ENCODE results near the gene KLHL17. TPM values are rescaled to one million over a fixed set of nuclear protein-coding genes. Genes with fewer than 3 reads are reported as not detected.

The KLHL17 gene
- polyA plus RNA-seq, 6 donors from 2014 or later, result 0.70 to 1.8 (median 1.4) TPM; not detected in 1

DNA sequence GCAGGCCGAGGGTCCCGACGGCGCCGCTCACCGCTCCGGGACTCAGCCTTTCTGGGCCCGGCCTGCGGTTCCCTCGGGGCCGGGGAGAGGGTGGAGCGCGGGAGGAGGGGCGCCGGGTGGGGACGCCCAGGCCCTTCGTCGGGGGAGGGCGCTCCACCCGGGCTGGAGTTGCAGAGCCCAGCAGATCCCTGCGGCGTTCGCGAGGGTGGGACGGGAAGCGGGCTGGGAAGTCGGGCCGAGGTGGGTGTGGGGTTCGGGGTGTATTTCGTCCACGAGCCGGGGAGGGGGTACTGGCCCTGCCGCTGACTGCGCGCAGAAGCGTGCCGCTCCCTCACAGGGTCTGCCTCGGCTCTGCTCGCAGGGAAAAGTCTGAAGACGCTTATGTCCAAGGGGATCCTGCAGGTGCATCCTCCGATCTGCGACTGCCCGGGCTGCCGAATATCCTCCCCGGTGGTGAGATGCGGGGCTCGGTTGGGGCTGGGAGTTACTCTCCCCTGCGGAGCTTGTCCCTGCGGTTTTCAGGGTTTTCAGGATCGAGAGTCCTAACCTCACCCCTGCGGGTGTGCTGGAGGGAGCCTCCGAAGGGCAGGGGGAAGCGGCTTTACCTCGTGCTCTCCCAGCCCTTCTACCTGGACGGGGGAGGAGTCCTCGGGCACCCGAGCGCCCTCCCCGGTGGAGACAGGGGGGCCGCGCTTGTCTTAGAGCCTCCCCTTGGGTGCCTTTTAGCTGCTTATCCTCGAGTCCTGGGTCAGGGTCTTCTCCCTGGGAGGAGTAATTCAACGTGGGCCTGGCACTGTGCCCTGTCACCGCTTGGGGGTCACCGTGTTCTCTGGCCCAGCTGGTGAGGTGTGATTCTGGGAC, 34.6 kb upstream of the KLHL17 start:
- H3K4me3 Mint-ChIP-seq, result peak overlapping the region; percentile 40 to 81 (median 66)
- H3K9me3 Mint-ChIP-seq, result peaks cover 0 to 2% (median 0%) of the 10 kb centered on the region in 7 donors
- H3K36me3 Mint-ChIP-seq, result no peaks in the 10 kb centered on the region
- ATAC-seq (ENCODE audit: low read depth in 2 of 2), result peak in 1 of 2 donors; percentile 11
- no peak overlapping the region for H3K27ac Mint-ChIP-seq
- DNase-seq, result no peak
- H3K4me1 Mint-ChIP-seq, result peaks cover 11 to 22% (median 20%) of the 10 kb centered on the region in 3 donors
- H3K27me3 Mint-ChIP-seq, result peaks cover 22 to 69% (median 54%) of the 10 kb centered on the region in 3 donors

DNA sequence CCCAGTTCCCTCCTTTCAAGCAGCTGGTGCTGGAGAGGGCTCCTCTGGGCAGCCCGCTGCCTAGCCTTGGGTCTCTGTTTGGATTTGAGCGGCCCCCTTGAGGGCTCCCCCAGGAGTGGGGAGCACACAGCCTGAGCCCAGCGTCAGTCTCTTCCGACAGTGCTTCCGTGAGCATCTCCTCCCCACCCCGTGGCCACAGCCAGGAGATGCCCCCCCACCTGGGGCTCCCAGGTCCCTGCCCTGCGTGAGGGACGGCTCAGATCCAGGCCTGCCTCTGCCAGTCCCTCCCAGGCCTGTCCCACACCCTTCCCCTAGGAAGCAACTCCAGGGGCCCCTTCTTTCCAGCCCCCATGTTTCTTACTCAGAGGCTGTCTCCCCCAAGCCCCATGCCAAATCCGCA, 33.1 kb upstream of the KLHL17 start:
- peaks cover 5 to 22% (median 20%) of the 10 kb centered on the region in 3 donors for H3K4me1 Mint-ChIP-seq
- peaks cover 15 to 64% (median 51%) of the 10 kb centered on the region in 3 donors for H3K27me3 Mint-ChIP-seq
- DNase-seq (no peak), ATAC-seq (ENCODE audit: low read depth in 2 of 2) (no peak)
- no peaks in the 10 kb centered on the region for H3K9me3 Mint-ChIP-seq
- peak overlapping the region in 2 of 8 donors; percentile 2 to 23 for H3K4me3 Mint-ChIP-seq
- no peaks in the 10 kb centered on the region for H3K36me3 Mint-ChIP-seq
- H3K27ac Mint-ChIP-seq, result no peak overlapping the region

DNA sequence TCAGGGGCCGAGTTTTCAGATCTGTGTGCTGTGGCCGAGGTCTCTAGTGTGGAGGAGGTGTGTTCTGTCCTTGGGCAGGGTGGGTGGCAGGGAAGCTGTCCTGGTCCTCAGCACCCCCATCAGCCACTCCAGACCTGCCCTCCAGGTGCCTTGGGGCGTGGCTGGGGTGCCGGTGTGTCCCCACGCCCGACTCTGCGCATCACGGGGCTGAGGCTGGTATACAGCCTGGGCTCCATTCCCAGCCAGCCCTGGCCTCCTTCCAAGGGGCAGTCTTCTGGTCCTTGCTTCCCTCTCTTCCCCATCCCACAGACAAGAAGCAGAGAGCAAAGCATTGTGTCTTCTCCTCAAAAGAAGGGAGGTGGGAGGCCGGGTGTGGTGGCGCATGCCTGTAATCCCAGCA, 32.6 kb upstream of the KLHL17 start:
- peaks cover 15 to 64% (median 56%) of the 10 kb centered on the region in 3 donors for H3K27me3 Mint-ChIP-seq
- H3K4me3 Mint-ChIP-seq, result peak overlapping the region in 3 of 8 donors; percentile 2 to 63 (median 23)

DNA sequence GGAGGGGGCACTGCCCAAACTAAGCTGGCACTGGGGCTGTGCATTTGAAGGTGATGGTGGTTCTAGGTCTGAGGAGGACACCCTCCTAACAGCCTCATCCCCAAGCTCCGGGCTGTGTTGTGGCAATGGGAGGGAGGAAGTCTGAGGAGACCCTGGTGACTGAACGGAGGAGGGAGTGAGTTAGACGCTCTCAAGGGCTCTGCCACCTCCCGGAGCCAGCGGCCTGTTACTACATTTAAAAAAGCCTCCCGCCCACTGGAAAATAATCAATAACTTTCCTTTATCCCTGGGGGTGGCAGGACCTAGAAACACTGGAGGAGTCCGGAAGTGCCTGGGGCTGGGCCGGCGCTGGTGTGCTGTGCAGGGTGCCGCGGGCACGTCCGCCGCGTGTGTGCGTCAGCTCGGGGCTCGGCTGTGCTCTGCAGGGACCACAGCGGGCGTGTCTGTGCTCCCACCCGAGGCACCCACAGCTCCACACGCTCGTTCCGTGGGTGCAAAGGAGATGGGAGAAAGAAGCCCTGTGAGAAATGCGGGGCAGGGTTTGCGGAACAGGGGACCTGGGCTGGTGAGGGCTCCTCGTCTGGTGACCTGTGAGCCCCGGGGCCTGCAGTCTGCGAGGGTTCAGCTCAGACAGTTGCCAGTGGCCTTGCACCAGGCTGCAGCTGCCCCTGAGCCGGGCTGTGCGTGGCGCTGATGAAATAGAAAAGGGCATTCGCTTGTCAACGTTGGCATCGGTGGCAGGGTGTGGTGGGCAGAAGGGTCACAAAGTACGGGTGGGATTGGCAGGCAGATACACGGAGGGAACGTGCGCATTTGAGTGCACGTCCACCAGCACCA, 31.3 kb upstream of the KLHL17 start:
- no peak for ATAC-seq (ENCODE audit: low read depth in 2 of 2)
- Mint-ChIP-seq H3K4me1 (peaks cover 0 to 14% (median 13%) of the 10 kb centered on the region in 3 donors), H3K4me3 (no peak overlapping the region), H3K27me3 (peaks cover 10 to 67% (median 58%) of the 10 kb centered on the region in 3 donors), H3K36me3 (no peaks in the 10 kb centered on the region), H3K27ac (no peak overlapping the region), H3K9me3 (no peaks in the 10 kb centered on the region)
- DNase-seq, result no peak

More for the DNA sequence above, 32.6 kb upstream of the KLHL17 start:
- no peak for DNase-seq
- no peaks in the 10 kb centered on the region for H3K36me3 Mint-ChIP-seq
- H3K27ac Mint-ChIP-seq, result no peak overlapping the region
- H3K9me3 Mint-ChIP-seq, result no peaks in the 10 kb centered on the region
- peaks cover 5 to 20% (median 19%) of the 10 kb centered on the region in 3 donors for H3K4me1 Mint-ChIP-seq
- no peak for ATAC-seq (ENCODE audit: low read depth in 2 of 2)

DNA sequence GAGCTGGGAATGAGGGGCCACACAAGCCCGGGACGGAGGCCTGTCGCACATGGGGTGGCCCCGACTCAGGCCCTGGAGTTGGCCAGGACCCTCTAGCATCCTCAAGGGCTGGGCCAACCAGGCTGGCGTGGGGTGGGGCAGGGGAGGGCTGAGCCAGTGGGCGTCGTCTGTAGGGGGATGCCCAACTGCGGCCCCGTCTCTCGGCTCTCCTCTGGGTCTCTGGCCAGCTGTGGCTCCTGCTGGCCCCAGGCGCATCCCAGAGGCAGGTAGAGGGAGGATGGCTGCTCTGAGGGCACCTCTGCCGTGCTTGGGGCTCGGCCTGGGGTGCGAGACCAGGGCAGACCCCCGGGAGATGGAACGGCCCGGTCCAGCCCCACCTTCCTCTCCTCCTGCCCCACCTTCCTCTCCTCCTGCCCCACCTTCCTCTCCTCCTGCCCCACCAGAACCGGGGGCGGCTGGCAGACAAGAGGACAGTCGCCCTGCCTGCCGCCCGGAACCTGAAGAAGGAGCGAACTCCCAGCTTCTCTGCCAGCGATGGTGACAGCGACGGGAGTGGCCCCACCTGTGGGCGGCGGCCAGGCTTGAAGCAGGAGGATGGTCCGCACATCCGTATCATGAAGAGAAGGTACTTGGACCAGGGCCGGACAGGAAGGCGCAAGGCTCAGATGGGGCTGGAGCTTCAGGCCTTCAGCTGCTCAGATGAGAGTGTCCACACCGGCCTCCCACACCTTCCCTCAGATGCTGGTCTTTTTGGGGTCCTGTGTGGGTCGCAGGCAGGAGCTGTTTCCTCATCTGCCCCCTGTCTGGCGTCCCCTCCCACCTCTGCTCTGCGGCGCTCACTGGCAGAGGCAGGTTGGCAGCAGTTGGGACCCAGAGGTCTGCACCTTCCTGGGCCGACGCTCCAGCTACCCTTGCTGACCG, 30.4 kb upstream of the KLHL17 start:
- Mint-ChIP-seq H3K4me3 (no peak overlapping the region), H3K36me3 (no peaks in the 10 kb centered on the region), H3K9me3 (no peaks in the 10 kb centered on the region), H3K27me3 (peaks cover 10 to 71% (median 63%) of the 10 kb centered on the region in 3 donors), H3K27ac (no peak overlapping the region), H3K4me1 (peaks cover 0 to 15% (median 14%) of the 10 kb centered on the region in 3 donors)
- DNase-seq (no peak), ATAC-seq (ENCODE audit: low read depth in 2 of 2) (no peak)

DNA sequence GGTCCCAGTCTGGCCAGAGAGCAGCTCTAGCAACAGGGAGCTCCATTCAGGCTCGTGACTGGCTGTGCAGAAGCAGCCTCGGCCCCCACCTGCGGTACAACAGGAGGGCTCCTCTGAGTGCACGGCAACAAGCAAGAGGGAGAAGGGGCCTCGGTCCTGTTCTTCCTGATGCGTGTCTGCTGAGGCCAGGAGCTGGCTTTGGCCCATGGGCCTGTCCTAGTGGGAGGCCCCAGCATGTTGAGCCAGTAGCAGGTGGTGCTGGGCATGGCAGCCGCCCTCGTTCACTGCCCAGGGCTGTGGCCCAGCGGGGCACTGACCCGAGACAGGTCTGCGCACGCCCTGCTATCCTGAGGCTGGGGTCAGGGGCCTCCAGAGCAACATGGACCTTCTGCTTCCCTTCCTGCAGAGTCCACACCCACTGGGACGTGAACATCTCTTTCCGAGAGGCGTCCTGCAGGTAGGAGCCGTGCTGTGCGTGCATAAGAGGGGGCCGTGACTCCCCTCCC, 29.7 kb upstream of the KLHL17 start:
- DNase-seq, result no peak
- Mint-ChIP-seq H3K36me3 (no peaks in the 10 kb centered on the region), H3K4me3 (no peak overlapping the region), H3K9me3 (no peaks in the 10 kb centered on the region), H3K27ac (no peak overlapping the region), H3K27me3 (peaks cover 10 to 76% (median 70%) of the 10 kb centered on the region in 3 donors), H3K4me1 (peaks cover 0 to 15% (median 14%) of the 10 kb centered on the region in 3 donors)
- no peak for ATAC-seq (ENCODE audit: low read depth in 2 of 2)

DNA sequence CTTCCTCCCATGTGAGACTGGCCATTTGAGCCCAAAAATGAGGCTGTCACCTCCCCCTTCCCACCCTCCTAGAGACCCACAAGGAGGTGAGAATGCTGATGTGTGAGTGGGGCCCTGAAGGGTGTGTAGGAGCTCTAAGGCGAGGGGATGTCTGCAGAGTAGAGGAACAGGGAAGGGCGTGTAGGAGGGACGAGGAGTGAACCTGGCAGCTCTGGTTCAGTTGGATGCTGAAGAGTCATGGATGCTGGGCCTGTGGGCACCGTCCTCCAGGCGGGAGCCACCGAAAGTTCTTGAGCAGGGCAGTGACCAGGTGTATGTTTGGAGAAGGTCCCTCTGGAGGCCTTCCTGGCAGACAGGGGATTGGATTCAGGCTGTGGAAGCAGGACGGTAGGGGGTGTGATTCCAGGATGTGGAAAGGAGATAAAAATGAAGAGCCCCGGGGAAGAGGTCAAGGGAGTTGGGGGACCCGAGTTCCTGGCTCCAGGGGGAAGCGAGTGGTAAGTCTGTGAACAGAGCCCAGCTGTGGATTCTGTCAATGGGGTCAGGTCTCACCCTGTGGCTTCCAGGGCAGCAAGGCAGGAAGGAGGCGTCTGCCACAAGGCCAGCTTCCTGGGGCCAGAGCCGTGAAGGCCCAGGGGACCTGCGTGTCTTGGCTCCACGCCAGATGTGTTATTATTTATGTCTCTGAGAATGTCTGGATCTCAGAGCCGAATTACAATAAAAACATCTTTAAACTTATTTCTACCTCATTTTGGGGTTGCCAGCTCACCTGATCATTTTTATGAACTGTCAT, 28.8 kb upstream of the KLHL17 start:
- peaks cover 0 to 8% (median 6%) of the 10 kb centered on the region in 3 donors for H3K4me1 Mint-ChIP-seq
- H3K4me3 Mint-ChIP-seq, result peak overlapping the region in 1 of 8 donors; percentile 35
- DNase-seq (no peak), ATAC-seq (ENCODE audit: low read depth in 2 of 2) (no peak)
- no peaks in the 10 kb centered on the region for H3K9me3 Mint-ChIP-seq
- H3K27me3 Mint-ChIP-seq, result peaks cover 3 to 68% (median 68%) of the 10 kb centered on the region in 3 donors
- no peak overlapping the region for H3K27ac Mint-ChIP-seq
- H3K36me3 Mint-ChIP-seq, result no peaks in the 10 kb centered on the region

DNA sequence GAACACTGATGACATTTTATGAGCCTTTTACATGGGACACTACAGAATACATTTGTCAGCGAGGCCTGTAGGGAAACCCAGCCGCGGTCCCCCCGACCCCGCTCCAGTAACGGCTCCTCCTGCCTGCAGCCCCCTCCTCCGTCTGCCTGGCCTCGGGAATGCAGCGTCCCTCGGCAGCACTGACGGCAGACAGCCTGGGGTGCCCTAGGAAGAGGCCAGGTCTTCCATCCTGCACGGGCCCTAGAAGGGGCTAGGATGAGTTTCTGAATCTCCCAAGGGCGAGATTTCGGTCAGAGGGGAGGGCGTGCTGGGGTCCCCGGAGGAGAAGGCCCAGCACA, 28.2 kb upstream of the KLHL17 start:
- no peak for ATAC-seq (ENCODE audit: low read depth in 2 of 2)
- Mint-ChIP-seq H3K27me3 (peaks cover 0 to 68% (median 68%) of the 10 kb centered on the region in 3 donors), H3K9me3 (no peaks in the 10 kb centered on the region), H3K27ac (no peak overlapping the region), H3K4me3 (no peak overlapping the region), H3K36me3 (no peaks in the 10 kb centered on the region), H3K4me1 (peaks cover 0 to 8% (median 6%) of the 10 kb centered on the region in 3 donors)
- no peak for DNase-seq

DNA sequence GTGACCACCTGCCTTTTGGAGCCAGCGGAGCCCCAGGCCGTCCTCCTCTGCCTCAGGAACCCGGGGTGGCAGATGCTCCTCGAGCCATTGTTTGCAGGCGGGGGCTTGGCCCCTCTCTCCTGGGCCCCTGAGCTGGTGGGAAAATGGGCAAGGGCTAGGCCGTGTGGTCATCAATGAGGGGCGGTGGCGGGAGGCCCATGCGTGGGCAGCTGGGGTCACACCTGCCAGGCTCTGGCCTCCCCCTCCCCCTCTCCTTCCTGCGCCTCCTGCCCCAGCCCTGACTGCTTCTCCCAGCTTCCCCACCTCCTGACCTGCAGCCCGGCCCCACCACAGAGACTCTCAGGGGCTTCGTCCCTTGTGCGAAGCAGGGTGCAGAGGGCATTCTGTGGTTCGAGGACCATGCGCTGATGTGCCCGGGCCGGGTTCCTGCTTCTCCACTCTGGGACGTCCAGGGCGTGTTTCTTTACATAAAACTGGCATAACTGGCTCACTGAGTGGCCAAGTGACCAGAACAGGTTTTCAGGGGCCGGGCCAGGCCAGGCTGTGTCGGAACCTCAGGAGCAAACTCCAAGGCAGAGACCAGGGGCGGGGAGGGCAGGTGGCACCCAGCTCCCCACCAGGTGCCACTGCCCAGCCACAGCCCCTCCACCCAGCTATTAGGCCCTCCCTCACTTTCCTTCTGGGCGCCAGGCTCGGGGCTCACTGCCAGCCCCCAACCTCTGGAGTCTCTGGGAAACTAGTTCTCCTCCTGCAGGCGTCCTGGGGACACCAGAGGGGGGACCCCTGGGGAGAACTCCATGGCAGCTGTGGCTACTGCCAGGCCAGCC, 27.4 kb upstream of the KLHL17 start:
- ATAC-seq (ENCODE audit: low read depth in 2 of 2) (no peak), DNase-seq (no peak)
- H3K9me3 Mint-ChIP-seq, result no peaks in the 10 kb centered on the region
- peak overlapping the region in 1 of 8 donors; percentile 36 for H3K4me3 Mint-ChIP-seq
- H3K4me1 Mint-ChIP-seq, result peaks cover 0 to 8% (median 6%) of the 10 kb centered on the region in 3 donors
- H3K27ac Mint-ChIP-seq, result no peak overlapping the region
- H3K36me3 Mint-ChIP-seq, result no peaks in the 10 kb centered on the region
- H3K27me3 Mint-ChIP-seq, result peaks cover 0 to 68% (median 66%) of the 10 kb centered on the region in 3 donors

DNA sequence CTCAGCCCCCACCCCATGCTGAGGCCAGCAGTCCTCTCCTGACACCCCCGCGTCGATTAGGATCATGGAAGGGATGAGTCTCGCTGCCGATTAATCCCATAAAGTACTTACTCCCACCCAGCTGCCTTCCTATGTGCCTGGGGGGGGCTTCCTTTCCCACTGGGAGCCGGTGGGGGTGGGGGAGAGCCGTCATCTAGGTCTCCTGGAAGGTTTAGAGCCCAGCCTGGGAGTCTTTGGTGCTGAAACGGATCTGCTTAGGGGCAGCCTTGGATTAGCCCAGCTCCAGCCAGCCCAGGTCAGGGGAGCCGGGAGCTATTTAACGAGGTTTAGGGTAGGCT, 26.8 kb upstream of the KLHL17 start:
- Mint-ChIP-seq H3K4me3 (no peak overlapping the region), H3K27ac (no peak overlapping the region), H3K4me1 (peaks cover 0 to 8% (median 6%) of the 10 kb centered on the region in 3 donors), H3K9me3 (no peaks in the 10 kb centered on the region), H3K36me3 (no peaks in the 10 kb centered on the region), H3K27me3 (peaks cover 0 to 72% (median 66%) of the 10 kb centered on the region in 3 donors)
- DNase-seq (no peak), ATAC-seq (ENCODE audit: low read depth in 2 of 2) (no peak)

DNA sequence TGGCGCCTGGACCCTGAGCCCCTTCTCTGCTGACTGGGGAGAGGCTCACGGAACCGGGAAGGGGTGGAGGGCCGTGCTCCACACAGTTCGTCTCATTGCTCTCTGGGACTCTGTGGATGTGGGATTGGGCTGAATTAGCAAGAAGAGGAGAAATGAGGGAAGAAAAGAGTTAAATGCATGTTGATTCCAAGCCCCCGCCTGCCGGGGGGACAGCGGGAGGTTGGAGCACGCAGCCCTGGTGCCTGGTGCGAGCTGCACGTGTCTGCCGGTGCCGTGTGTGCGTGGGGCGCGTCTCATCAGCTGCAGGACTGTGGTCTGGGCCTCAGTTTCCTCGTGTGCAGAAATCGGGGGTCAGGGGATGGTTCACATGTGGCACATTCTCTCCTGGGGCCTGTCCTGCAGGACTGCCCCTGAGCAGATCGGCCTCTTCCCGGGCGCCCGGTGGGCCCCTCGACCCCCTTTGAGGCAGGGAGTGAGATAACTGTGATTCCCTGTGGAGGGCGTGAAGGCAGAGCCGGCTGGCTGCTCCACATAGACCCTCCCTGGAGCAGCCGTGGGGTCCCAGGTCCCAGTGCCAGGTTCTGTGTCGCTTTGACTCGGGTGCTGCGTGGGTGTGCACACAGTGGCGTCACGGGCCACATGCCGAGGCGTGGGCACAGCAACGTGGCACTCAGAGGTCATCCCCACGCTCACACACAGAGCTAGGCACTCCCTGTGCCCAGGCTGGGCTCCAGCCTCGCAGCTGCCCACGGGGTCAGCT, 25.2 kb upstream of the KLHL17 start:
- H3K4me1 Mint-ChIP-seq, result peaks cover 0 to 11% (median 6%) of the 10 kb centered on the region in 3 donors
- DNase-seq, result no peak
- no peaks in the 10 kb centered on the region for H3K36me3 Mint-ChIP-seq
- H3K9me3 Mint-ChIP-seq, result no peaks in the 10 kb centered on the region
- no peak for ATAC-seq (ENCODE audit: low read depth in 2 of 2)
- H3K4me3 Mint-ChIP-seq, result no peak overlapping the region
- peaks cover 0 to 74% (median 68%) of the 10 kb centered on the region in 3 donors for H3K27me3 Mint-ChIP-seq
- peak overlapping the region in 3 of 6 donors; percentile 37 to 53 (median 38) for H3K27ac Mint-ChIP-seq

Measured in naive B cell (primary cell).